SU-DHL-6 (cell line): ENCODE measurements around the gene BMAL2.

Experiments
- CTCF ChIP-seq: fragments of 200-600 bp; sonication (generic); IDR thresholded peaks from one replicate; pipeline ENCODE4 v1.5.1; 2017; ENCODE audit warnings: antibody characterized with exemption, mild to moderate bottlenecking, low read length, moderate library complexity; ENCODE audit not compliant: insufficient read depth, poor library complexity, severe bottlenecking
- EZH2phosphoT487 ChIP-seq: fragments of 200-600 bp; sonication (generic), shearing (Covaris generic); conservative IDR thresholded peaks from 2 replicates; pipeline ENCODE4 v1.6.1; 2018; ENCODE audit warnings: mild to moderate bottlenecking, antibody characterized with exemption, low read length, moderate library complexity, mixed read lengths

GRCh38 chr12:27355979-27356378 is 23.3 kb downstream of the BMAL2 start:
- no peak for TF ChIP-seq EZH2phosphoT487
- TF ChIP-seq CTCF, result no peak
